DOHH2 (cell line): ENCODE data around the gene SFTA2.

Experiments
- H3F3A ChIP-seq: fragments of 200-600 bp; sonication (generic), shearing (Covaris generic); 2 replicates; pipeline ENCODE4 v1.6.0; 2016; ENCODE audit warnings: antibody characterized with exemption, mild to moderate bottlenecking; ENCODE audit not compliant: control insufficient read depth, insufficient read depth
- H3K27ac ChIP-seq: fragments of 200-600 bp; sonication (generic); 2 replicates; pipeline ENCODE4 v1.5.1; 2014; ENCODE audit warnings: low read depth, mild to moderate bottlenecking, low read length, moderate library complexity
- H3K27me3 ChIP-seq: fragments of 200-600 bp; sonication (generic); 2 replicates; pipeline ENCODE4 v1.6.1; 2014; ENCODE audit warnings: mild to moderate bottlenecking, low read length, mixed read lengths; ENCODE audit not compliant: control insufficient read depth
- H3K36me3 ChIP-seq: fragments of 200-600 bp; sonication (generic); 2 replicates; pipeline ENCODE4 v1.6.1; 2014; ENCODE audit warnings: mild to moderate bottlenecking, low read length, moderate library complexity, mixed read lengths; ENCODE audit not compliant: control insufficient read depth
- H3K4me1 ChIP-seq: fragments of 200-600 bp; sonication (generic); 2 replicates; pipeline ENCODE4 v1.6.1; 2014; ENCODE audit warnings: mild to moderate bottlenecking, low read length, mixed read lengths; ENCODE audit not compliant: control insufficient read depth
- H3K4me2 ChIP-seq: fragments of 200-600 bp; sonication (generic); 2 replicates; pipeline ENCODE4 v1.6.0; 2014; ENCODE audit warnings: mild to moderate bottlenecking, low read length, moderate library complexity
- H3K4me3 ChIP-seq: fragments of 200-600 bp; sonication (generic); 2 replicates; pipeline ENCODE4 v1.5.1; 2014; ENCODE audit warnings: mild to moderate bottlenecking, low read length, mixed read lengths
- H3K79me2 ChIP-seq: fragments of 200-600 bp; sonication (generic); 2 replicates; pipeline ENCODE4 v1.6.1; 2014; ENCODE audit warnings: mild to moderate bottlenecking, low read length, mixed read lengths; ENCODE audit not compliant: control insufficient read depth
- H3K9me2 ChIP-seq: fragments of 200-600 bp; sonication (generic); replicated peaks from 2 replicates; pipeline ENCODE4 v1.6.1; 2014; ENCODE audit warnings: mild to moderate bottlenecking, low read length, mixed read lengths; ENCODE audit not compliant: control insufficient read depth
- H3K9me3 ChIP-seq: fragments of 200-600 bp; sonication (generic); 2 replicates; pipeline ENCODE4 v1.6.1; 2014; ENCODE audit warnings: antibody characterized with exemption, low read length, mixed read lengths; ENCODE audit not compliant: control insufficient read depth, insufficient read depth
- H4K20me1 ChIP-seq: fragments of 200-600 bp; sonication (generic); 2 replicates; pipeline ENCODE4 v1.6.0; 2014; ENCODE audit warnings: low read depth, mild to moderate bottlenecking, antibody characterized with exemption, low read length, moderate library complexity; ENCODE audit not compliant: control insufficient read depth, insufficient read depth
- CTCF ChIP-seq: fragments of 200-600 bp; sonication (generic); IDR thresholded peaks from one replicate; pipeline ENCODE4 v1.5.1; 2014; ENCODE audit warnings: antibody characterized with exemption, mild to moderate bottlenecking, low read depth, low read length; ENCODE audit not compliant: poor library complexity, severe bottlenecking
- EZH2phosphoT487 ChIP-seq: fragments of 200-600 bp; sonication (generic); IDR thresholded peaks from 2 replicates; pipeline ENCODE4 v1.6.1; 2017; ENCODE audit warnings: borderline replicate concordance, mild to moderate bottlenecking, antibody characterized with exemption, low read length, moderate library complexity, mixed read lengths

SFTA2 gene

GRCh38 chr6:30893666-30894065 lies 38.3 kb downstream of the SFTA2 start:
- no peaks in the 10 kb centered on the region for H3K79me2 ChIP-seq
- H3K4me2 ChIP-seq, result no peak overlapping the region
- H3K36me3 ChIP-seq, result peaks cover 4% of the 10 kb centered on the region; the same call in 1 of the 2 replicates
- H3K9me2 ChIP-seq, result no peaks in the 10 kb centered on the region
- H4K20me1 ChIP-seq, result no peaks in the 10 kb centered on the region
- H3F3A ChIP-seq, result no peaks in the 10 kb centered on the region
- H3K9me3 ChIP-seq, result no peaks in the 10 kb centered on the region
- no peaks in the 10 kb centered on the region for H3K4me1 ChIP-seq
- H3K27ac ChIP-seq, result no peak overlapping the region
- no peak overlapping the region for H3K4me3 ChIP-seq
- H3K27me3 ChIP-seq, result no peaks in the 10 kb centered on the region
- TF ChIP-seq EZH2phosphoT487 (no peak), CTCF (no peak)

GRCh38 chr6:30893001-30893591 lies 38.9 kb downstream of the SFTA2 start:
- no peaks in the 10 kb centered on the region for H3K27me3 ChIP-seq
- H3K79me2 ChIP-seq, result no peaks in the 10 kb centered on the region
- no peaks in the 10 kb centered on the region for H4K20me1 ChIP-seq
- no peak overlapping the region for H3K27ac ChIP-seq
- H3K36me3 ChIP-seq, result peaks cover 3% of the 10 kb centered on the region; the same call in 1 of the 2 replicates
- TF ChIP-seq CTCF, result peak; percentile 36
- no peak for TF ChIP-seq EZH2phosphoT487
- H3K4me3 ChIP-seq, result no peak overlapping the region
- H3F3A ChIP-seq, result no peaks in the 10 kb centered on the region
- peaks cover under 1% of the 10 kb centered on the region; the same call in 1 of the 2 replicates for H3K4me1 ChIP-seq
- no peak overlapping the region for H3K4me2 ChIP-seq
- no peaks in the 10 kb centered on the region for H3K9me3 ChIP-seq
- H3K9me2 ChIP-seq, result no peaks in the 10 kb centered on the region

GRCh38 chr6:30891816-30892538 lies 40.0 kb downstream of the SFTA2 start:
- no peaks in the 10 kb centered on the region for H3K27me3 ChIP-seq
- no peaks in the 10 kb centered on the region for H4K20me1 ChIP-seq
- no peak overlapping the region for H3K4me3 ChIP-seq
- peaks cover 8% of the 10 kb centered on the region for H3K4me1 ChIP-seq
- peaks cover 5% of the 10 kb centered on the region; the same call in 1 of the 2 replicates for H3F3A ChIP-seq
- TF ChIP-seq EZH2phosphoT487 (no peak), CTCF (no peak)
- H3K36me3 ChIP-seq, result no peaks in the 10 kb centered on the region; the same call in 1 of the 2 replicates
- H3K79me2 ChIP-seq, result no peaks in the 10 kb centered on the region; the same call in 1 of the 2 replicates
- H3K9me3 ChIP-seq, result no peaks in the 10 kb centered on the region
- no peaks in the 10 kb centered on the region for H3K9me2 ChIP-seq
- H3K27ac ChIP-seq, result no peak overlapping the region
- no peak overlapping the region for H3K4me2 ChIP-seq
